H9 (cell line): Measurements from ENCODE around the gene FLT1. TPM values are rescaled to one million over a fixed set of nuclear protein-coding genes. Genes with fewer than 3 reads are reported as not detected.

ENCODE experiments used
- DNase-seq: peaks from one replicate; pipeline ENCODE4 v3.0.0-alpha.2; 2017
- H2AFZ ChIP-seq: one replicate; pipeline ENCODE4 v1.6.1; 2013; ENCODE audit warnings: mild to moderate bottlenecking, low read length, control low read depth, moderate library complexity
- H2AK5ac ChIP-seq: 2 replicates; pipeline ENCODE4 v1.6.1; 2013; ENCODE audit warnings: low read length, control low read depth, mixed read lengths; ENCODE audit not compliant: insufficient read length
- H2BK120ac ChIP-seq: one replicate; pipeline ENCODE4 v1.6.1; 2013; ENCODE audit warnings: low read depth, mild to moderate bottlenecking, low read length, control low read depth, inconsistent platforms; ENCODE audit not compliant: poor library complexity, severe bottlenecking
- H2BK12ac ChIP-seq: 2 replicates; pipeline ENCODE4 v1.6.1; 2013; ENCODE audit warnings: low read length, control low read depth, mixed read lengths, low read depth; ENCODE audit not compliant: insufficient read length
- H2BK15ac ChIP-seq: 2 replicates; pipeline ENCODE4 v1.6.1; 2013; ENCODE audit warnings: low read depth, low read length, control low read depth
- H2BK20ac ChIP-seq: one replicate; pipeline ENCODE4 v1.6.1; 2013; ENCODE audit warnings: low read depth, mild to moderate bottlenecking, low read length, control low read depth, inconsistent platforms; ENCODE audit not compliant: poor library complexity, severe bottlenecking
- H2BK5ac ChIP-seq: 2 replicates; pipeline ENCODE4 v1.6.1; 2013; ENCODE audit warnings: low read length, control low read depth, mixed read lengths; ENCODE audit not compliant: insufficient read length
- H3K14ac ChIP-seq: 2 replicates; pipeline ENCODE4 v1.6.1; 2013; ENCODE audit warnings: low read length, control low read depth; ENCODE audit not compliant: insufficient read depth
- H3K18ac ChIP-seq: 2 replicates; pipeline ENCODE4 v1.6.1; 2013; ENCODE audit warnings: low read depth, mild to moderate bottlenecking, mixed read lengths, low read length, control low read depth; ENCODE audit not compliant: insufficient read length
- H3K23ac ChIP-seq: 2 replicates; pipeline ENCODE4 v1.6.1; 2013; ENCODE audit warnings: low read length, control low read depth, mixed read lengths, low read depth; ENCODE audit not compliant: insufficient read length
- H3K23me2 ChIP-seq: 2 replicates; pipeline ENCODE4 v1.6.1; 2013; ENCODE audit warnings: low read depth, mild to moderate bottlenecking, mixed read lengths, low read length, control low read depth; ENCODE audit not compliant: insufficient read length, poor library complexity, severe bottlenecking
- H3K27ac ChIP-seq: 2 replicates; pipeline ENCODE4 v1.5.1; 2013; ENCODE audit warnings: low read length, control low read depth, mixed read lengths, low read depth; ENCODE audit not compliant: insufficient read length
- H3K27me3 ChIP-seq: 2 replicates; pipeline ENCODE4 v1.6.1; 2013; ENCODE audit warnings: low read length, control low read depth, inconsistent platforms; ENCODE audit not compliant: insufficient read depth
- H3K4ac ChIP-seq: 2 replicates; pipeline ENCODE4 v1.6.1; 2013; ENCODE audit warnings: low read depth, mild to moderate bottlenecking, control low read depth, inconsistent platforms, low read length, moderate library complexity
- H3K4me1 ChIP-seq: 2 replicates; pipeline ENCODE4 v1.6.1; 2013; ENCODE audit warnings: low read length, control low read depth, inconsistent platforms; ENCODE audit not compliant: insufficient read depth
- H3K4me2 ChIP-seq: 2 replicates; pipeline ENCODE4 v1.6.1; 2013; ENCODE audit warnings: low read length, control low read depth, mixed read lengths; ENCODE audit not compliant: insufficient read length, insufficient read depth
- H3K56ac ChIP-seq: 2 replicates; pipeline ENCODE4 v1.6.1; 2013; ENCODE audit warnings: low read depth, mild to moderate bottlenecking, mixed read lengths, low read length, control low read depth; ENCODE audit not compliant: insufficient read length
- H3K79me1 ChIP-seq: 2 replicates; pipeline ENCODE4 v1.6.1; 2013; ENCODE audit warnings: low read depth, mild to moderate bottlenecking, moderate library complexity, low read length, control low read depth, inconsistent platforms; ENCODE audit not compliant: insufficient read depth, poor library complexity, severe bottlenecking
- H3K79me2 ChIP-seq: 2 replicates; pipeline ENCODE4 v1.6.1; 2013; ENCODE audit warnings: low read length, control low read depth, inconsistent platforms; ENCODE audit not compliant: insufficient read depth
- H3K9ac ChIP-seq: 2 replicates; pipeline ENCODE4 v1.6.1; 2013; ENCODE audit warnings: low read length, control low read depth, mixed read lengths; ENCODE audit not compliant: insufficient read length; ENCODE audit errors: extremely low read depth
- H3K9me3 ChIP-seq: one replicate; pipeline ENCODE4 v1.6.1; 2013; ENCODE audit warnings: low read depth, low read length, inconsistent platforms; ENCODE audit not compliant: control insufficient read depth
- H3T11ph ChIP-seq: one replicate; pipeline ENCODE4 v1.6.1; 2013; ENCODE audit warnings: mild to moderate bottlenecking, low read length, control low read depth, inconsistent platforms
- H4K20me1 ChIP-seq: one replicate; pipeline ENCODE4 v1.6.1; 2013; ENCODE audit not compliant: control insufficient read depth, insufficient read length, insufficient read depth
- H4K5ac ChIP-seq: 2 replicates; pipeline ENCODE4 v1.6.1; 2013; ENCODE audit warnings: low read depth, mild to moderate bottlenecking, mixed read lengths, low read length, control low read depth; ENCODE audit not compliant: insufficient read length
- H4K8ac ChIP-seq: replicated peaks from 2 replicates; pipeline ENCODE4 v1.6.1; 2013; ENCODE audit warnings: low read length, control low read depth, mixed read lengths, low read depth; ENCODE audit not compliant: insufficient read length
- H4K91ac ChIP-seq: 2 replicates; pipeline ENCODE4 v1.6.1; 2013; ENCODE audit warnings: low read depth, mild to moderate bottlenecking, moderate library complexity, mixed read lengths, low read length, control low read depth; ENCODE audit not compliant: insufficient read length
- H3K27ac Mint-ChIP-seq, 3 experiments: 2 replicates in 2 of 3; 3 replicates in 1 of 3; pipeline ENCODE4 v1.8.0; 2020 to 2021; ENCODE audit warnings: mixed read lengths in 3 of 3, mild to moderate bottlenecking in 1 of 3, moderate library complexity in 1 of 3
- H3K27me3 Mint-ChIP-seq: 2 replicates; pipeline ENCODE4 v1.8.0; 2021; ENCODE audit warnings: low read depth, mild to moderate bottlenecking, moderate library complexity, mixed read lengths
- H3K36me3 Mint-ChIP-seq, 3 experiments: 2 replicates in 2 of 3; 3 replicates in 1 of 3; pipeline ENCODE4 v1.8.0; 2020 to 2021; ENCODE audit warnings: low read depth in 3 of 3, mixed read lengths in 3 of 3; ENCODE audit not compliant: insufficient read depth in 1 of 3
- H3K4me1 Mint-ChIP-seq, 2 experiments: 2 replicates each; pipeline ENCODE4 v1.8.0; 2020; ENCODE audit warnings: mixed read lengths in 2 of 2
- H3K4me3 Mint-ChIP-seq, 2 experiments: 2 replicates in 1 of 2; 3 replicates in 1 of 2; pipeline ENCODE4 v1.8.0; 2020 to 2021; ENCODE audit warnings: mild to moderate bottlenecking in 2 of 2, mixed read lengths in 2 of 2, moderate library complexity in 1 of 2
- H3K9me3 Mint-ChIP-seq, 2 experiments: 2 replicates in 1 of 2; 3 replicates in 1 of 2; pipeline ENCODE4 v1.8.0; 2020; ENCODE audit warnings: mild to moderate bottlenecking in 2 of 2, mixed read lengths in 2 of 2, moderate library complexity in 1 of 2
- WGBS: extraction: QIAGEN DNeasy Blood & Tissue Kit; methylation state at CpG from one replicate; pipeline ENCODE4 v1.1.7; 2013; ENCODE audit warnings: missing lambda C conversion rate, low lambda C conversion rate, mixed read lengths; ENCODE audit not compliant: insufficient read length; ENCODE audit errors: extremely low coverage; 5-methylcytosine and 5-hydroxymethylcytosine counted together
- total RNA-seq: library from RNA; stranded (reverse); gene quantifications from 2 replicates; pipeline ENCODE4 v1.2.1, GENCODE V29; 2021
- TF ChIP-seq, protein P1 (sequence below): fragments of 200-600 bp; sonication (generic); conservative IDR thresholded peaks from 3 replicates; pipeline ENCODE4 v1.8.0; 2021; ENCODE audit warnings: antibody characterized with exemption, mild to moderate bottlenecking

The FLT1 gene
- total RNA-seq, 1 experiment from 2014 or later, result 84.1 TPM

GRCh38 chr13:28313579-28313978 lies 181.3 kb downstream of the FLT1 start:
- Mint-ChIP-seq H3K27ac (peak overlapping the region in 1 of 3 experiments; percentile 63; a peak in 1 of 7 replicates), H3K9me3 (no peaks in the 10 kb centered on the region), H3K4me3 (no peak overlapping the region), H3K4me1 (peaks cover 16 to 17% of the 10 kb centered on the region in 2 experiments), H3K36me3 (peaks cover 17 to 29% (median 22%) of the 10 kb centered on the region in 3 experiments; a peak in 6 of 7 replicates), H3K27me3 (no peaks in the 10 kb centered on the region)
- H3T11ph ChIP-seq, result no peak overlapping the region
- no peaks in the 10 kb centered on the region for H3K79me1 ChIP-seq
- no peak overlapping the region for H2BK5ac ChIP-seq
- H2BK120ac ChIP-seq, result no peak overlapping the region
- H2BK12ac ChIP-seq, result no peak overlapping the region
- H3K14ac ChIP-seq, result no peak overlapping the region
- H4K20me1 ChIP-seq, result no peaks in the 10 kb centered on the region
- H3K4me1 ChIP-seq, result no peaks in the 10 kb centered on the region
- WGBS, result no CpG with 5 or more reads among the region's 6 CpGs
- H2AFZ ChIP-seq, result no peak overlapping the region
- H4K8ac ChIP-seq, result no peak overlapping the region
- no peaks in the 10 kb centered on the region for H3K79me2 ChIP-seq
- no peak overlapping the region for H3K18ac ChIP-seq
- no peak overlapping the region for H3K23ac ChIP-seq
- H4K5ac ChIP-seq, result no peak overlapping the region
- H4K91ac ChIP-seq, result no peak overlapping the region
- no peak overlapping the region for H2BK20ac ChIP-seq
- H2BK15ac ChIP-seq, result no peak overlapping the region
- H3K4ac ChIP-seq, result no peak overlapping the region
- H3K4me2 ChIP-seq, result no peak overlapping the region
- H3K27ac ChIP-seq, result no peak overlapping the region
- H3K9ac ChIP-seq, result no peak overlapping the region
- H3K56ac ChIP-seq, result no peak overlapping the region
- no peaks in the 10 kb centered on the region for H3K23me2 ChIP-seq
- no peaks in the 10 kb centered on the region for H3K9me3 ChIP-seq
- no peak overlapping the region for H2AK5ac ChIP-seq
- DNase-seq, result no peak
- no peaks in the 10 kb centered on the region for H3K27me3 ChIP-seq
- TF ChIP-seq, protein P1, sequence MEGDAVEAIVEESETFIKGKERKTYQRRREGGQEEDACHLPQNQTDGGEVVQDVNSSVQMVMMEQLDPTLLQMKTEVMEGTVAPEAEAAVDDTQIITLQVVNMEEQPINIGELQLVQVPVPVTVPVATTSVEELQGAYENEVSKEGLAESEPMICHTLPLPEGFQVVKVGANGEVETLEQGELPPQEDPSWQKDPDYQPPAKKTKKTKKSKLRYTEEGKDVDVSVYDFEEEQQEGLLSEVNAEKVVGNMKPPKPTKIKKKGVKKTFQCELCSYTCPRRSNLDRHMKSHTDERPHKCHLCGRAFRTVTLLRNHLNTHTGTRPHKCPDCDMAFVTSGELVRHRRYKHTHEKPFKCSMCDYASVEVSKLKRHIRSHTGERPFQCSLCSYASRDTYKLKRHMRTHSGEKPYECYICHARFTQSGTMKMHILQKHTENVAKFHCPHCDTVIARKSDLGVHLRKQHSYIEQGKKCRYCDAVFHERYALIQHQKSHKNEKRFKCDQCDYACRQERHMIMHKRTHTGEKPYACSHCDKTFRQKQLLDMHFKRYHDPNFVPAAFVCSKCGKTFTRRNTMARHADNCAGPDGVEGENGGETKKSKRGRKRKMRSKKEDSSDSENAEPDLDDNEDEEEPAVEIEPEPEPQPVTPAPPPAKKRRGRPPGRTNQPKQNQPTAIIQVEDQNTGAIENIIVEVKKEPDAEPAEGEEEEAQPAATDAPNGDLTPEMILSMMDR, result peak; percentile 66
